ENCODE data around the gene NUDT3.
"Not testable (repeated sequence)": the region's sequence is repeated elsewhere in the genome, so short reads cannot be mapped to it uniquely, and the experiment has no call there.

NUDT3 gene

GRCh38 chr6:34392497-34393190, at the start of gene NUDT3:
Gene NUDT3, minus strand, starts transcription at chr6:34392669. Its CDS starts 307 bp downstream, at chr6:34392362.
- peak; percentile 96 for DNase-seq

- no peak for DNase-seq
Observed at GRCh38 chr6:34441526-34441925, 49.1 kb upstream of the NUDT3 start.

- DNase-seq: no peak
Observed at GRCh38 chr6:34439442-34439841, 47.0 kb upstream of the NUDT3 start.

GRCh38 chr6:34438705-34439104, 46.2 kb upstream of the NUDT3 start:
- DNase-seq: no peak

GRCh38 chr6:34437644-34437970, 45.1 kb upstream of the NUDT3 start:
- no peak for DNase-seq

- DNase-seq: no peak
Observed at GRCh38 chr6:34436803-34437643, 44.6 kb upstream of the NUDT3 start.

- no peak for DNase-seq
Observed at GRCh38 chr6:34435916-34436315, 43.4 kb upstream of the NUDT3 start.

- DNase-seq: peak; percentile 91
Observed at GRCh38 chr6:34425498-34426410, 33.3 kb upstream of the NUDT3 start, which contains the start of gene RPS10. Gene RPS10, minus strand, starts transcription at chr6:34426069. Its CDS starts 848 bp downstream, at chr6:34425221.

- no peak for DNase-seq
Observed at GRCh38 chr6:34425132-34425497, 32.6 kb upstream of the NUDT3 start.

- DNase-seq: no peak
Observed at GRCh38 chr6:34424200-34425131, 32.0 kb upstream of the NUDT3 start.

GRCh38 chr6:34423254-34423653, 30.8 kb upstream of the NUDT3 start:
- DNase-seq: no peak

GRCh38 chr6:34418367-34418766, 25.9 kb upstream of the NUDT3 start:
- DNase-seq: no peak

GRCh38 chr6:34416877-34417371, 24.5 kb upstream of the NUDT3 start:
- DNase-seq: no peak

- peak; percentile 82 for DNase-seq
Observed at GRCh38 chr6:34414999-34415858, 22.8 kb upstream of the NUDT3 start.

- DNase-seq: no peak
Observed at GRCh38 chr6:34412643-34413214, 20.3 kb upstream of the NUDT3 start.

GRCh38 chr6:34412016-34412415, 19.5 kb upstream of the NUDT3 start:
- peak; percentile 84 for DNase-seq

GRCh38 chr6:34407915-34408314, 15.4 kb upstream of the NUDT3 start:
- DNase-seq: not testable (repeated sequence)

GRCh38 chr6:34396518-34396917, 4.0 kb upstream of the NUDT3 start:
- DNase-seq: no peak

- DNase-seq: no peak
Observed at GRCh38 chr6:34393966-34394305, 1.5 kb upstream of the NUDT3 start.

GRCh38 chr6:34393191-34393965, 909 bp upstream of the NUDT3 start:
- DNase-seq: no peak
